ENCODE measurements around the gene STK32B. TPM values are rescaled to one million over a fixed set of nuclear protein-coding genes. Genes with fewer than 3 reads are reported as not detected.

The STK32B gene
- polyA plus RNA-seq, 1 of the 3 experiments (the other 2 are of a cell fraction): 0.20 TPM

- TF ChIP-seq MAX (IDR thresholded peaks at IDR 0.05; ENCODE audit: low read depth) (no peak), FOSL2 (IDR thresholded peaks at IDR 0.05; ENCODE audit: borderline replicate concordance, low read depth) (no peak)
Observed at GRCh38 chr4:5412751-5413150, 361.5 kb downstream of the STK32B start (continued).

- no peak overlapping the region for H3K4me2 ChIP-seq
- DNase-seq: no peak
- H3K27me3 ChIP-seq (ENCODE audit: insufficient read depth): no peaks in the 10 kb centered on the region
- WGBS (ENCODE audit: low lambda C conversion rate): 6% methylated on average over 7 of the region's 7 CpGs
- ChIA-PET CTCF (no interaction called here), POLR2A (no interaction called here)
- H3K9me2 ChIP-seq: no peaks in the 10 kb centered on the region
- no peak overlapping the region for H3K9ac ChIP-seq
- H3K36me3 ChIP-seq (replicated peaks in 1 of 2; ENCODE audit: control insufficient read depth in 1 of 2, insufficient read depth in 2 of 2, low read length in 1 of 2): no peaks in the 10 kb centered on the region
- H3K4me1 ChIP-seq (ENCODE audit: control insufficient read depth in 1 of 2, insufficient read depth in 2 of 2, low read depth in 1 of 2, low read length in 1 of 2): no peaks in the 10 kb centered on the region
- H3K4me3 ChIP-seq (ENCODE audit: low read depth in 2 of 2, low read length in 1 of 2): no peak overlapping the region
- H3K9me3 ChIP-seq: no peaks in the 10 kb centered on the region
- H3K27ac ChIP-seq (ENCODE audit: low read depth in 2 of 2, low read length in 1 of 2): no peak overlapping the region
- no peaks in the 10 kb centered on the region for H3F3A ChIP-seq (replicated peaks; ENCODE audit: insufficient read depth)
- H4K20me1 ChIP-seq (ENCODE audit: insufficient read depth): no peaks in the 10 kb centered on the region
- TF ChIP-seq ELF1 (IDR thresholded peaks at IDR 0.05) (no peak), CHD2 (IDR thresholded peaks at IDR 0.05; ENCODE audit: low read length, partially characterized antibody) (no peak), GATA2 (CRISPR knock-in tag; IDR thresholded peaks at IDR 0.05) (no peak), MAX (IDR thresholded peaks at IDR 0.05; ENCODE audit: low read depth) (no peak)
- H2AFZ ChIP-seq (ENCODE audit: low read depth): no peak overlapping the region
- no peaks in the 10 kb centered on the region for H3K79me2 ChIP-seq (ENCODE audit: insufficient read depth)
Observed at GRCh38 chr4:5416637-5417036, 365.4 kb downstream of the STK32B start.

GRCh38 chr4:5420266-5420665 is 369.0 kb downstream of the STK32B start:
- Histone ChIP-seq H3K36me3 (replicated peaks in 1 of 2; ENCODE audit: control insufficient read depth in 1 of 2, insufficient read depth in 2 of 2, low read length in 1 of 2) (no peaks in the 10 kb centered on the region), H2AFZ (ENCODE audit: low read depth) (no peak overlapping the region), H3K4me2 (no peak overlapping the region), H3K27ac (ENCODE audit: low read depth in 2 of 2, low read length in 1 of 2) (no peak overlapping the region), H3K27me3 (ENCODE audit: insufficient read depth) (no peaks in the 10 kb centered on the region), H3K9ac (no peak overlapping the region), H3K9me2 (no peaks in the 10 kb centered on the region), H3K4me1 (ENCODE audit: control insufficient read depth in 1 of 2, insufficient read depth in 2 of 2, low read depth in 1 of 2, low read length in 1 of 2) (no peaks in the 10 kb centered on the region), H3F3A (replicated peaks; ENCODE audit: insufficient read depth) (no peaks in the 10 kb centered on the region), H4K20me1 (ENCODE audit: insufficient read depth) (no peaks in the 10 kb centered on the region), H3K79me2 (ENCODE audit: insufficient read depth) (no peaks in the 10 kb centered on the region), H3K4me3 (ENCODE audit: low read depth in 2 of 2, low read length in 1 of 2) (no peak overlapping the region), H3K9me3 (no peaks in the 10 kb centered on the region)
- no peak for TF ChIP-seq POLR2AphosphoS5 (IDR thresholded peaks at IDR 0.05; ENCODE audit: low read depth, low read length)
- TF ChIP-seq EZH2phosphoT487 (IDR thresholded peaks at IDR 0.05; ENCODE audit: borderline replicate concordance, low read depth): no peak
- CTCF ChIA-PET: interaction anchor here (1.2 kb wide), 1 partner anchor 20 kb away, joined by 3 read pairs; no protein-coding TSS in a partner anchor
- WGBS (ENCODE audit: low lambda C conversion rate): 7% methylated on average over 6 of the region's 6 CpGs
- POLR2A ChIA-PET: no interaction called here
- no peak for DNase-seq

GRCh38 chr4:5421416-5421815 is 370.1 kb downstream of the STK32B start:
- no peaks in the 10 kb centered on the region for H3K4me1 ChIP-seq (ENCODE audit: control insufficient read depth in 1 of 2, insufficient read depth in 2 of 2, low read depth in 1 of 2, low read length in 1 of 2)
- 8% methylated on average over 1 of the region's 3 CpGs for WGBS (ENCODE audit: low lambda C conversion rate)
- TF ChIP-seq USF2 (IDR thresholded peaks at IDR 0.05; ENCODE audit: borderline replicate concordance, low read depth, low read length): no peak
- no peak for TF ChIP-seq MAX (IDR thresholded peaks at IDR 0.05; ENCODE audit: low read depth)
- no peak for TF ChIP-seq ZBTB33 (IDR thresholded peaks at IDR 0.05; ENCODE audit: borderline replicate concordance, low read depth)
- TF ChIP-seq ELF1 (IDR thresholded peaks at IDR 0.05): no peak
- no peak for TF ChIP-seq PBX3 (IDR thresholded peaks at IDR 0.05)
- TF ChIP-seq TAF1 (IDR thresholded peaks at IDR 0.05; ENCODE audit: borderline replicate concordance, low read depth, low read length): no peak
- no peak for TF ChIP-seq GATA2 (CRISPR knock-in tag; IDR thresholded peaks at IDR 0.05)
- no peak for TF ChIP-seq TEAD4 (IDR thresholded peaks at IDR 0.05; ENCODE audit: borderline replicate concordance, insufficient read depth)
- TF ChIP-seq FOXM1 (IDR thresholded peaks at IDR 0.05; ENCODE audit: low read depth): no peak
- TF ChIP-seq FOSL2 (IDR thresholded peaks at IDR 0.05; ENCODE audit: borderline replicate concordance, low read depth): no peak
- no peak for TF ChIP-seq YY1 (IDR thresholded peaks at IDR 0.05; ENCODE audit: low read depth)
- no peak for TF ChIP-seq FOXJ3 (CRISPR knock-in tag; IDR thresholded peaks at IDR 0.05)

More at GRCh38 chr4:5421416-5421815, 370.1 kb downstream of the STK32B start:
- Histone ChIP-seq H3K27ac (ENCODE audit: low read depth in 2 of 2, low read length in 1 of 2) (no peak overlapping the region), H2AFZ (ENCODE audit: low read depth) (no peak overlapping the region), H4K20me1 (ENCODE audit: insufficient read depth) (no peaks in the 10 kb centered on the region), H3K79me2 (ENCODE audit: insufficient read depth) (no peaks in the 10 kb centered on the region), H3K4me3 (ENCODE audit: low read depth in 2 of 2, low read length in 1 of 2) (no peak overlapping the region), H3K9me3 (no peaks in the 10 kb centered on the region), H3K36me3 (replicated peaks in 1 of 2; ENCODE audit: control insufficient read depth in 1 of 2, insufficient read depth in 2 of 2, low read length in 1 of 2) (no peaks in the 10 kb centered on the region), H3K27me3 (ENCODE audit: insufficient read depth) (no peaks in the 10 kb centered on the region), H3K4me2 (no peak overlapping the region), H3K9me2 (no peaks in the 10 kb centered on the region), H3K9ac (no peak overlapping the region), H3F3A (replicated peaks; ENCODE audit: insufficient read depth) (no peaks in the 10 kb centered on the region)
- ChIA-PET CTCF (interaction anchor here (1.5 kb wide), 1 partner anchor 22 kb away, joined by 3 read pairs; no protein-coding TSS in a partner anchor), POLR2A (no interaction called here)
- no peak for DNase-seq

Data from SK-N-SH (cell line).